Fibroblast of the aortic adventitia (primary cell): ENCODE data around the gene KCNJ9. TPM values are rescaled to one million over a fixed set of nuclear protein-coding genes. Genes with fewer than 3 reads are reported as not detected.

Experiments
- DNase-seq: peaks from one replicate; pipeline ENCODE4 v3.0.0-alpha.2; 2010; ENCODE audit warnings: low read depth
- H3K4me3 ChIP-seq: 2 replicates; pipeline ENCODE4 v1.5.1; 2011; ENCODE audit warnings: low read depth, mild to moderate bottlenecking, control low read depth, low read length, moderate library complexity
- CTCF ChIP-seq: IDR thresholded peaks from 2 replicates; pipeline ENCODE4 v1.5.1; 2011; ENCODE audit warnings: mild to moderate bottlenecking, low read length, control low read depth, inconsistent platforms; ENCODE audit not compliant: insufficient read depth
- total RNA-seq: library from RNA; depleted of rRNA; stranded (reverse); fragments of >200 nt; gene quantifications from 2 replicates; pipeline ENCODE4 v1.2.3, GENCODE V29; 2012; ENCODE audit warnings: low replicate concordance

Gene KCNJ9
- total RNA-seq, 1 donor, result not detected

GRCh38 chr1:160075836-160076235, 5.5 kb upstream of the KCNJ9 start:
- H3K4me3 ChIP-seq, result no peak overlapping the region
- no peak for TF ChIP-seq CTCF
- DNase-seq, result no peak

GRCh38 chr1:160076295-160076694, 5.0 kb upstream of the KCNJ9 start:
- no peak for DNase-seq
- no peak for TF ChIP-seq CTCF
- H3K4me3 ChIP-seq, result no peak overlapping the region

- TF ChIP-seq CTCF, result no peak
- DNase-seq, result no peak
- H3K4me3 ChIP-seq, result no peak overlapping the region
These were observed 3.9 kb upstream of the KCNJ9 start for GRCh38 chr1:160077486-160077885.

GRCh38 chr1:160078512-160079195, 2.7 kb upstream of the KCNJ9 start:
- DNase-seq, result peak; percentile 15
- TF ChIP-seq CTCF, result peak; percentile 77
- H3K4me3 ChIP-seq, result no peak overlapping the region

GRCh38 chr1:160079448-160079847, 1.9 kb upstream of the KCNJ9 start:
- no peak overlapping the region for H3K4me3 ChIP-seq
- peak; percentile 2 for TF ChIP-seq CTCF
- DNase-seq, result no peak

GRCh38 chr1:160080381-160081100, 797 bp upstream of the KCNJ9 start:
- TF ChIP-seq CTCF, result no peak
- DNase-seq, result no peak
- no peak overlapping the region for H3K4me3 ChIP-seq

GRCh38 chr1:160082487-160082886, 1.1 kb downstream of the KCNJ9 start:
- no peak for TF ChIP-seq CTCF
- no peak for DNase-seq
- H3K4me3 ChIP-seq, result no peak overlapping the region
